Measurements from ENCODE around the gene HMGCS2. TPM values are rescaled to one million over a fixed set of nuclear protein-coding genes. Genes with fewer than 3 reads are reported as not detected.

HMGCS2 gene
- 65.5 TPM for total RNA-seq
- long read RNA-seq, transcript HMGCS2-201 (10 exons, 2,428 nt) = major isoform, 54 of 64 reads
- long read RNA-seq, partial matches to known transcripts = 7 of 64 reads
- long read RNA-seq, other reads (novel, unspliced or antisense) = 3 of 64 reads

DNA sequence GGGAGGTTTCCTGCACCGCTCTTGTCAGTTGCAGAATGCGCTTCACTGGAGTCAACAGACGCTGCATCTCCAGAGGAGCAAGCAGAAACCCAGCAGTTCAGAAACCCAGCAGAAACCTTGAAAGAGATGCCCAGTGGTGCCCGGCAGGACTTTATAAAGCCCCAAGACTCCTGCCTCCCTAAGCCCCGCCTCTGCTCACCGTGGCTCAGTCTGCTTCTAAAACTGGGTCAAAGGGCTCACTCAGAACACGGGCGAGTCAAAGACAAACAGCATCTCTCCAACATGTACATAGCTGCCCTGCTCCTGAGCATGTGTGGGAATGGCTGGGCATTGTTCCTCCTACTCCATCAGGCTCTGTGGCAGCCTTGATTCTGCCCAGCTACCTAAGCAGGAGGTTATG, at the start of gene HMGCS2:
HMGCS2 (minus strand) TSS at position 128 of the 400 bp plus-strand sequence; CDS start at position 67, 61 bp downstream.
- intact Hi-C loops (cut with micrococcal nuclease) = no loop called here
- DNase-seq = no peak
- peaks cover 8% of the 10 kb centered on the region for H3K9me3 ChIP-seq (replicated peaks)
- H3K4me3 ChIP-seq = peak within 1 kb of the TSS; percentile 41
- no peak within 1 kb of the TSS for H3K27ac ChIP-seq (replicated peaks)
- TF ChIP-seq, protein P1, sequence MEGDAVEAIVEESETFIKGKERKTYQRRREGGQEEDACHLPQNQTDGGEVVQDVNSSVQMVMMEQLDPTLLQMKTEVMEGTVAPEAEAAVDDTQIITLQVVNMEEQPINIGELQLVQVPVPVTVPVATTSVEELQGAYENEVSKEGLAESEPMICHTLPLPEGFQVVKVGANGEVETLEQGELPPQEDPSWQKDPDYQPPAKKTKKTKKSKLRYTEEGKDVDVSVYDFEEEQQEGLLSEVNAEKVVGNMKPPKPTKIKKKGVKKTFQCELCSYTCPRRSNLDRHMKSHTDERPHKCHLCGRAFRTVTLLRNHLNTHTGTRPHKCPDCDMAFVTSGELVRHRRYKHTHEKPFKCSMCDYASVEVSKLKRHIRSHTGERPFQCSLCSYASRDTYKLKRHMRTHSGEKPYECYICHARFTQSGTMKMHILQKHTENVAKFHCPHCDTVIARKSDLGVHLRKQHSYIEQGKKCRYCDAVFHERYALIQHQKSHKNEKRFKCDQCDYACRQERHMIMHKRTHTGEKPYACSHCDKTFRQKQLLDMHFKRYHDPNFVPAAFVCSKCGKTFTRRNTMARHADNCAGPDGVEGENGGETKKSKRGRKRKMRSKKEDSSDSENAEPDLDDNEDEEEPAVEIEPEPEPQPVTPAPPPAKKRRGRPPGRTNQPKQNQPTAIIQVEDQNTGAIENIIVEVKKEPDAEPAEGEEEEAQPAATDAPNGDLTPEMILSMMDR (IDR thresholded peaks at IDR 0.05; ENCODE audit: borderline replicate concordance) = no peak
- no peaks in the 10 kb centered on the region for H3K36me3 ChIP-seq
- H3K4me1 ChIP-seq = peaks cover 54% of the 10 kb centered on the region
- H3K27me3 ChIP-seq (ENCODE audit: low read depth) = no peaks in the 10 kb centered on the region

DNA sequence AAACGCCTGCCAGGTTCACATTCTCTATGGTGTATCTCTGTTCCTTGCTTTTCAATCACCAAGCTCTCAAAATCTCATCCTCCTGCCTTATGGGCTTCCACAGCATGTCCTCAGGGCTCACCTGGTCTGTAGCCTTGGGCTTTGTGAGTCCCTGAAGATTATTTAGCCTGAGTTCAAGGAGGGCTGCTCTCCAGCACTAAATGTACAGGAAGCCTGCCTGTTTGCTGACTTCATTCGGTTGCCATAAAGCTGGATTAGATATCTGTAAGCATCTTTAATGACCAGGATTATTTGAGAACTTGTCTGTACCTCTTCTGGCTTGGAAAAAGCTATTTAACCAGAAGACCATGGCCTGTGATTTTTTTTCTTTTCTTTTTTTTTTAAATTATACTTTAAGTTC, 49.5 kb upstream of the HMGCS2 start:
- H3K9me3 ChIP-seq (replicated peaks) = no peaks in the 10 kb centered on the region
- no peaks in the 10 kb centered on the region for H3K4me1 ChIP-seq
- peaks cover 18% of the 10 kb centered on the region for H3K27me3 ChIP-seq (ENCODE audit: low read depth)
- TF ChIP-seq, protein P1 (IDR thresholded peaks at IDR 0.05; ENCODE audit: borderline replicate concordance) = no peak
- H3K27ac ChIP-seq (replicated peaks) = no peak overlapping the region
- H3K4me3 ChIP-seq = no peak overlapping the region
- DNase-seq = no peak
- intact Hi-C loops (cut with micrococcal nuclease) = no loop called here
- no peaks in the 10 kb centered on the region for H3K36me3 ChIP-seq

DNA sequence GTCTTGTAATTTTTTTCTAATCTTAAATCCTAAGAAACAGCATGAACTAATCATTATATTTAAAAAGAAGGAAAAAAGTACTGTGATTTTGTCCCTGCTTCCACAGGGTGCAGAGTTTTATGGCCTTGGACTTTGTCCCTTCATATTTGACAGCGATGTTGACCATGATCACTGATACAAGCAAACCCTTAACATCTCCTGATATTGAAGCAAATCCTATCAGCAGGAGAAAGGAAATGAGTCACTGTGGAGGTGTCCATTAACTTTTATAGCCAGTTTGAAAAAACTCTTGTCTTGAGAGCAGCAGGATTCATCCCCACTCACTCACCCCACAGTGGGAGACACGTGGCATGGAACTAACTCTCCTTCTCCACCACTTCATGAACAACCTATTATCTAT, 47.7 kb upstream of the HMGCS2 start:
- peaks cover 11% of the 10 kb centered on the region for H3K27me3 ChIP-seq (ENCODE audit: low read depth)
- H3K27ac ChIP-seq (replicated peaks) = no peak overlapping the region
- no peak overlapping the region for H3K4me3 ChIP-seq
- no peak for DNase-seq
- no peaks in the 10 kb centered on the region for H3K9me3 ChIP-seq (replicated peaks)
- no peaks in the 10 kb centered on the region for H3K36me3 ChIP-seq
- TF ChIP-seq, protein P1 (IDR thresholded peaks at IDR 0.05; ENCODE audit: borderline replicate concordance) = no peak
- no peaks in the 10 kb centered on the region for H3K4me1 ChIP-seq
- intact Hi-C loops (cut with micrococcal nuclease) = no loop called here

DNA sequence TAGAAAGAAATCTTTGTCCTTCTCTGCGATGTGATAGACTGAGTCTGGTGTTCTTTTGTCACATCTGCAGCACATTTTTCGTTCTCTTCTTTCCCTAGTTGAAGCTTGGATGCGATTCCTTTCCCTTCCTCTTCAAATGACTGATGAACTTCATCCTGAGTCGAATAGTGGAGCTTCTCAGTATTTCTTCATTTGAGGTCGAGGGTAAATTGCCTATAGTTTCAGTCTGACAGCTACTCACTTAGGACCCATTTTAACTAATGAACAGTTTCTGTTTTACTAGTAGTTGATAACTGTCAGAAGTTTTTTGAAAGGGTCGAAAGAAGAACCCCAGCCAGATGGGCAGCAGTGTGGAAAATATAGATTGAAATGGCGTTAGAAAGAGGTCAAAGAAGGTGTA, 47.2 kb upstream of the HMGCS2 start:
- DNase-seq = no peak
- H3K27me3 ChIP-seq (ENCODE audit: low read depth) = peaks cover 11% of the 10 kb centered on the region
- H3K9me3 ChIP-seq (replicated peaks) = no peaks in the 10 kb centered on the region
- H3K4me3 ChIP-seq = no peak overlapping the region
- intact Hi-C loops (cut with micrococcal nuclease) = no loop called here
- TF ChIP-seq, protein P1 (IDR thresholded peaks at IDR 0.05; ENCODE audit: borderline replicate concordance) = no peak
- H3K27ac ChIP-seq (replicated peaks) = no peak overlapping the region
- H3K4me1 ChIP-seq = no peaks in the 10 kb centered on the region
- no peaks in the 10 kb centered on the region for H3K36me3 ChIP-seq

DNA sequence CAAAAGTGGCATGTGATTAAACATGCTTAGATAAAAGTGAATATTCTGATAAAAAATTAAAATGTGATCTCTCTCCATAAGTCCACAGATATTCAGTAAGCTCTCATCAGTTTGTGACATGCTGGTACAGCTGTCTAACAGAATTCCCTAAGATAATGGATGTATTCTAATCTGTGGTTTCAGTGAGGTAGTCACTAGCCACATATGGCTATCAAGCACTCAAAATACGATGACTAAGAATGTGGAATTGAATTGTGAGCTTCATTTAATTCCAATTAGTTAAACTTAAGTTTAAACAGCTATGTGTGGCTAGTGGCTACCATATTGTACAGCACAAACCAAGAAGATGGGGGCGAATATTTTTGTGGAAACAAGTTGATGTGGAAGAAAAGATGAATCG, 46.7 kb upstream of the HMGCS2 start:
- Histone ChIP-seq H3K4me1 (no peaks in the 10 kb centered on the region), H3K36me3 (no peaks in the 10 kb centered on the region), H3K9me3 (replicated peaks) (no peaks in the 10 kb centered on the region), H3K27ac (replicated peaks) (no peak overlapping the region), H3K27me3 (ENCODE audit: low read depth) (peaks cover 11% of the 10 kb centered on the region), H3K4me3 (no peak overlapping the region)
- intact Hi-C loops (cut with micrococcal nuclease) = no loop called here
- TF ChIP-seq, protein P1 (IDR thresholded peaks at IDR 0.05; ENCODE audit: borderline replicate concordance) = no peak
- no peak for DNase-seq
